NK-92 (cell line): ENCODE results near the gene KRTAP5-2.
"Not testable (repeated sequence)": the region's sequence is repeated elsewhere in the genome, so short reads cannot be mapped to it uniquely, and the experiment has no call there.

Experiments used
- DNase-seq: peaks from one replicate; lab custom pipeline; 2025; ENCODE audit not compliant: unreplicated experiment; lab: John Stamatoyannopoulos, UW

The KRTAP5-2 gene

GRCh38 chr11:1592628-1593027, 5.5 kb downstream of the KRTAP5-2 start:
- DNase-seq = no peak

GRCh38 chr11:1589996-1590395, 8.1 kb downstream of the KRTAP5-2 start:
- DNase-seq = no peak

GRCh38 chr11:1589191-1589963, 8.7 kb downstream of the KRTAP5-2 start:
- DNase-seq = not testable (repeated sequence)

GRCh38 chr11:1586699-1587098, 11.4 kb downstream of the KRTAP5-2 start:
- no peak for DNase-seq

- DNase-seq = not testable (repeated sequence)
These were observed 13.3 kb downstream of the KRTAP5-2 start, which contains the start of gene KRTAP5-1 for GRCh38 chr11:1584661-1585370. Gene KRTAP5-1 (minus strand): TSS chr11:1585283. CDS start chr11:1585249, 34 bp downstream.

- not testable (repeated sequence) for DNase-seq
These were observed 15.2 kb downstream of the KRTAP5-2 start for GRCh38 chr11:1582909-1583308.

GRCh38 chr11:1581976-1582375, 16.1 kb downstream of the KRTAP5-2 start:
- no peak for DNase-seq

GRCh38 chr11:1576825-1577224, 21.3 kb downstream of the KRTAP5-2 start:
- DNase-seq = no peak

- not testable (repeated sequence) for DNase-seq
These were observed 22.3 kb downstream of the KRTAP5-2 start for GRCh38 chr11:1575756-1576155.

GRCh38 chr11:1574933-1575242, 23.2 kb downstream of the KRTAP5-2 start:
- DNase-seq = no peak

- no peak for DNase-seq
These were observed 23.7 kb downstream of the KRTAP5-2 start for GRCh38 chr11:1574238-1574932.

- DNase-seq = no peak
These were observed 24.2 kb downstream of the KRTAP5-2 start for GRCh38 chr11:1573903-1574237.

GRCh38 chr11:1573077-1573902, 24.8 kb downstream of the KRTAP5-2 start:
- DNase-seq = no peak

- peak; percentile 47 for DNase-seq
These were observed 25.7 kb downstream of the KRTAP5-2 start, which contains the start of gene DUSP8 for GRCh38 chr11:1572197-1573076. Gene DUSP8 (minus strand): TSS chr11:1572271. CDS start chr11:1565826, 6,445 bp downstream.

GRCh38 chr11:1571760-1572196, 26.3 kb downstream of the KRTAP5-2 start:
- DNase-seq = no peak

GRCh38 chr11:1570896-1571759, 27.0 kb downstream of the KRTAP5-2 start:
- DNase-seq = no peak

- no peak for DNase-seq
These were observed 27.6 kb downstream of the KRTAP5-2 start for GRCh38 chr11:1570531-1570895.

- DNase-seq = no peak
These were observed 28.1 kb downstream of the KRTAP5-2 start for GRCh38 chr11:1570001-1570453.

GRCh38 chr11:1569251-1569780, 28.8 kb downstream of the KRTAP5-2 start:
- no peak for DNase-seq
